Activated CD8-positive, alpha-beta memory T cell treated with anti-CD3 and anti-CD28 coated beads, Interleukin-2, amount 50 U/mL, for 4 hours (primary cell): ENCODE measurements around the gene P4HA3.

Experiments used
- DNase-seq: peaks from one replicate; pipeline ENCODE4 v3.0.0-alpha.2; 2020

Gene P4HA3

GRCh38 chr11:74316772-74317505 is 5.5 kb upstream of the P4HA3 start:
- no peak for DNase-seq

GRCh38 chr11:74312326-74312725 is 886 bp upstream of the P4HA3 start:
- DNase-seq, result no peak

DNA sequence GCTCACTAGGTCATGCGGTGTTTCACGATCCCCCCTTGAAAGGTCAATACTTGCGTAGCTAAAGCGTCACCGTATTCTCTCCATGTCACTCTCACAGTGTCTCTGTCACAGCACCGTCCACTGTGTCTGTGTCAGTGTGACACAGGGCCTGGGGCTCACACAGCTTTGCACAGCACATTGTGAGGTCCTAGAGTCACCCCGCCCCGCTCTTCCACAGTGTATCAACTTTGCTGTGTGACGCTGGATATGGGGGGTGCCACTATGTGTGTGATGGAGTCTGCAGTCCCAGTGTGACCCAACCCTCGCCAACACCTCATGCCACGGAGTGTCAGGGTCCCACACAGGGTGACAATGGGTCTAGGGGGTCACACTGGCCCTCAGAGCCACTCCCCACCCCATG is 583 bp downstream of the P4HA3 start:
- DNase-seq, result no peak

- DNase-seq, result no peak
Observed at GRCh38 chr11:74307434-74307833, 4.0 kb downstream of the P4HA3 start.

GRCh38 chr11:74306435-74307175 is 4.8 kb downstream of the P4HA3 start:
- no peak for DNase-seq

DNA sequence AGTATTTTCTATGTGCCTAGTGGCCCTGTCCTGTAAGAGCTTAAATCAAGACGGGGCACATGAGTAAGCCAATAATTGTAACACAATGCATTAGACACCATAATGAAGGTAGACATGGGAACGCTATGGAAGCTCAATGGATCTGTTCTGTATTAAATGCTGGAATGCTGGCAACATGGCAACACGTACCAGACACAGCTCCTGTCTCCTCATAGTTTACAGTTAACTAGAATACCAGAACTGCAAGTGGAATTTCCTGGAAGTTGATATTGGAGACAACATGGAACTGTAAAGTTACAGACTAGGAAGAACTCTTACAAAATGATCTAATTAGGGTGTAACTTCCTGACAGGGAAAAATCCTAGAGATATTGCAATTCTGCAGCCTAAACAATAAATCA is 12.4 kb downstream of the P4HA3 start:
- no peak for DNase-seq

GRCh38 chr11:74297484-74297883 is 14.0 kb downstream of the P4HA3 start:
- no peak for DNase-seq

DNA sequence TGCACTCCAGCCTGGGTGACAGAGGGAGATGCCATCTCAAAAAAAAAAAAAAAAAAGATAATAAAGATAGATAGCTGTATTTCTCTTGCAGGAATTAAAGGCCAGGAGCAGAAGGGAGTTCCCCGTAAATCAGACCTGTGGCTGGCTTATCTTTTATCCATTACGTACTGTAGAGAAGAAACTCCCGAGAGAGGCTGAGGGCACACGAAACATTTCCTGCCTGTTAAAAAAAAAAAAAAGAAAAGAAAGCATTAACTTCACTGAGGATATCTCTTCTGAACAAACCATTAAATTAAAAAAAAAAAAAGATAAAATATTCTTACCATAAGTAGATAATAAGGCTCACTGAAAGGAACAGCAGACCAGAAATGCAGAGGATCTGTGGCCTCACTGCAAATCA is 22.5 kb downstream of the P4HA3 start:
- DNase-seq, result no peak

- DNase-seq, result no peak
Observed at GRCh38 chr11:74288161-74288560, 23.3 kb downstream of the P4HA3 start.

DNA sequence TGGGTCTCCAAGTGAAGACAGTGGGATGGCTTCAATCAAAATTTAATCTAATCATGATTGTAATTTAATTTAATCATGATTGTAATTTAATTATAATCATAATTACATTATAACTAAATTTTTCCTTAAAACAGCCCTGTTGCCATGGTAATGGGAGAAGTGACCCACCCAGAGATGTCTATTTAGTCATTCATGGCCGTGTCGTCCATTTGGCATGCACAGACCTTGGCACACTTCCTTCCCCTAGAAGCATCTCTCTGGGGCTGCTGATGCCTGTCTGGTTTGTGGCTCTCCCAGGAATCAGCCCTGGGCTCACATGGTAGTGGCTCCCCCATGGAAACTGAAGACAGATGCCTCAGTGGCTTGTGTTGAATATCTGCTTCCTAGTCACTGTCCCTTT is 27.0 kb downstream of the P4HA3 start:
- no peak for DNase-seq

GRCh38 chr11:74283580-74284180 is 27.8 kb downstream of the P4HA3 start:
- DNase-seq, result no peak

GRCh38 chr11:74282914-74283371 is 28.5 kb downstream of the P4HA3 start:
- no peak for DNase-seq

- DNase-seq, result no peak
Observed at GRCh38 chr11:74282421-74282820, 29.0 kb downstream of the P4HA3 start.

DNA sequence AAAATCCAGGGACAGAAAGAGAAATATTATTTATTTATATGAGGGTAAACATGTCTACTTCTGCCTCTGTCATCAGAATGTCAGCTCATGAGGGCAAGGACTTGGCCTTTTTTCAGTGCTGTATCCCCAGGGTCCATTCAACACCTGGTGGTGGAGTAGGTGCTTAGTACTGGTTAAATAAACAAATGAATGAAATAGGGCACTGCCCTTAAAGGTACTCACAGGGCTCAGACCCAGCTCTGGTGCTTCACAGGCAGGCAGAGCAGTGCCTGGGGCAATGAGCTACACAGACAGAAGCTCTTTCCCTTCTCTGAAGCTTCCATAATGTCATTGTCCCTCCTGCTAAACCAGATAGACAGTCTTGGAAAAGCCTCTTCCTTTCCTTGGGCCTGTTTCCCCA is 30.9 kb downstream of the P4HA3 start:
- no peak for DNase-seq

GRCh38 chr11:74279256-74279655 is 32.2 kb downstream of the P4HA3 start:
- DNase-seq, result no peak

DNA sequence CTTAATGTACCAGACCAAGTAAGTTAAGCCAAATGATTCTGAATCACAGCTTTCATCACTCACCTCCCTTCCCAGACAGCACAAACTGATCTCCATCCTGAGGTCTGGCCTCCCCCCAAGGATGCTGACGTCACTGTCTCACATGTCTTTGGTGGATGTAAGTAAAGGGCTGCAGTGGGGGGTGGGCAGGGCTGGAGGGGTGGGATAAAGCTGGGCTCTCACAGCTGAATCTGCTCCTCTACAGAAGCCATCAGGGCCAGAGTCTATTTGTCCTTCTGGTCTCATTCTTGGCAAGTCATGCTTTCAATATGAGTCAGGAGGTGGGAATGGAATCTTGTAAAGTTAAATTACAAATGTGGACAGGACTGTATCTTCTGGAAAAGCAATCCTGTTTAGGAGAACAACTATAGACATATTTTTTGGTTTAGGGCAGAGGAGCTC is 32.7 kb downstream of the P4HA3 start:
- no peak for DNase-seq

GRCh38 chr11:74278103-74278502 is 33.3 kb downstream of the P4HA3 start:
- DNase-seq, result no peak

- DNase-seq, result no peak
Observed at GRCh38 chr11:74276581-74276980, 34.9 kb downstream of the P4HA3 start.

GRCh38 chr11:74272276-74272675 is 39.2 kb downstream of the P4HA3 start:
- DNase-seq, result no peak

- no peak for DNase-seq
Observed at GRCh38 chr11:74269161-74269811, 42.2 kb downstream of the P4HA3 start.

GRCh38 chr11:74268456-74268855 is 43.0 kb downstream of the P4HA3 start:
- no peak for DNase-seq

- DNase-seq, result no peak
Observed at GRCh38 chr11:74267014-74267413, 44.4 kb downstream of the P4HA3 start.

DNA sequence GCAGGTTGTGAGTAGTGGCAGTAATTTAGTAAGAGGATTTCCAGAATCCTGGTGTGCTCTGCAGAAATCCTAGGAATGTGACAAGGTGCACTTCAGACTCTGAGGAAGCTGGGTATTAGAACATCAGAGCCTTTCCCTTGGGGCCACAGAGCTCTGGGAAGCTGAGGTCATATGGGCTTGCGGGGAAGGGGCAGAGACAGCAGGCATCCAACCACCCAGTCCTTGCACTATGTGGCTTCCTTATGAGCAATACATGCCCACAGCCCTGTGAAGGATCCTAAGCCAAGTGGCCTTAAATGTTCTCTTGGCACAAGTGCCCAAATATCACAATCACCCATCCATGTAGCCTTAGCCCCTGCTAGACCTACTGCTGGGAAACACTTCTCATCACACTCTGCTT is 46.2 kb downstream of the P4HA3 start:
- no peak for DNase-seq

GRCh38 chr11:74262725-74263124 is 48.7 kb downstream of the P4HA3 start:
- DNase-seq, result no peak
